NCI-H748 treated with DMSO at 0.1 percent for 48 hours (cell line): ENCODE results near the gene ASB15.

Experiments used
- DNase-seq: peaks from one replicate; lab custom pipeline; 2025; lab: John Stamatoyannopoulos, UW

Gene ASB15

DNA sequence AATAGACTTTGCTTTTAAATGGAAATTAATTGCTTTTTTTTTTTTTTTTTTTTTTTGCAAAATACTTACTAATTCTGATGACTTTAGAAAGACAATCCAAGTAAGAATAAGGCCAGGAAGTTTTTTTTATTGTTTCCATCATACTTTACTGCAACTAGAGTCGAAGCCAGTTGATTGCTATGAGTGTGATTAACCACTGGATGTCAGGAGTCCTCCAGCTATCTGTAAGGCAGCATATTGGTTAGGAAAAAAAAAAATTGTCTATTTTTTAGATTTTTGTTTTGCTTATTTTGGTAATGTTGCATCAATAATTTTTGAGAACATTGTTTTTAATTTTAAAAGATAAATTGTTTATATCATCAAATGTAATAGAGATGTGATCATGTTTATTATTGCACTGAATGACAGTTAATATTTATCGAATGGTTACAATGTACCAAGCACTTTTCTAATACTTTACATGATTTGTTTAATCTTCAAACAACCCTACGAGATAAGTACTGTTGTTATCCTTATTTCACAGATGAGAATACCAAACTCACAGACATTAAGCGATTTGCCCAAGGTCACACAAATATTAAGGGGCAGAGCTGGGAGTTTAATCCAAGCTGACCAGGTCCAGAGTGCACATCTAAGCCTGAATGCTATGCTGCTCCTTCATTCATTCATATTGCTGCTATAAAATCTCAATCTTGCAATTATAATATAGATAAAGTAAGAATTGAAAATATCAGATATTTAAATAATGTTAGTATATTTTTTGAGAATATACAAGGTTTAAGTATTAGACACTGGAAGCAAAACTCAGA lies 34.1 kb downstream of the ASB15 start:
- no peak for DNase-seq

DNA sequence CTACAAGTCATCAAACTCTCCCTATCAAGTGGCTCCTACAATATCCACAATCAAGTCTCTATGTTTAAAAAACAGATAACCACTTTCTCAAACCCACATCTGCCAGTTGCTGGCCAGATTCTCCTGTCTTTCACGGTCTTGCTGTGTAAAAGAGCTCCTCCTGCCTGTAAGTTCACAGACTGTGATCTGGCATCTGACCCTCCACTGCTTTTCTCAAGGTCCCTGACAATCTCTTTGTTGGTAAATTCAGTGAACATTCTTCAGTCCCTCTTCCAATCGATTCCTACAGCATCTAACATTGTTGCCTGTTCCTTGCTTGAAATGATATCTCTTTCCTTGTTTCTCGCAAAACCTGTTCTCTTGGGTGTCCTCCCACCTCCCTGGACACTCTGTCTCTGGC lies 35.6 kb downstream of the ASB15 start:
- DNase-seq, result no peak

DNA sequence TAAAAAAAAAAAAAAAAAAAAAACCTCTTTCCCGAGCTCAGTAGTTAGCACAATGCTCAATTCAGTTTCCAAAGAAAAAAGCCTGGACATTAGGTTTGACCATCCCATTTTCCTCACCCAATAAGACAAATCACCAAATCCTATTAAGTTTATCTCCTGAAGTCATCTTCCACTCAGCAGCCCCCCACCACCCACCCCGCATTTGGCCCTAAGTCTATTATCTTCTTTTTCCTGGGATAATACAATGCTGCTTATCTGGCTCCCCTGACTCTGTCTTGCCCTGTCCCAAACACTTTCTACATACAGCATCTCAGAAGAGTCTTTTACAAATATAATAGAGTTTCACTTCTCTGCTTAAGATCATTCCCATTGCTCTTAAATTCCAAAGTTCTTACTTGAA lies 36.3 kb downstream of the ASB15 start:
- no peak for DNase-seq

DNA sequence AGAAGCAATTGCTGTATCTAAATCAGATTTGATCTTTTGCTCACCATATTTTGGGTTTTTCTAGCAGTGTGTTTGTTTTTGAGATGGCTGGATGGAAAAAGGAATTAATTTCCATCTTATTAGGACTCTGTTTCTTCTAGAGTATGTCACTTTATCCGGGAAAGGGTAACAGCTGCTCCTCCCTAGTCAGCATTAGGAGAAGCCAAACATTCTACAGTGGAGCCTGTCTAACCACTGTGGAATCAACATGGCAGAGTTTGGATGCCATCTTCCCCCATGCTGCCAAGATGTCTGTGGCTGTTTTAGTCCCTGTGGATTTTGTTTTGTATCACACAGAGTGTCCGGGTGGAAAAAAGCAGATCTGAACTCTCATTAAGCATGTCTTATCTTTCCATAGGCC lies 38.0 kb downstream of the ASB15 start:
- DNase-seq, result no peak

DNA sequence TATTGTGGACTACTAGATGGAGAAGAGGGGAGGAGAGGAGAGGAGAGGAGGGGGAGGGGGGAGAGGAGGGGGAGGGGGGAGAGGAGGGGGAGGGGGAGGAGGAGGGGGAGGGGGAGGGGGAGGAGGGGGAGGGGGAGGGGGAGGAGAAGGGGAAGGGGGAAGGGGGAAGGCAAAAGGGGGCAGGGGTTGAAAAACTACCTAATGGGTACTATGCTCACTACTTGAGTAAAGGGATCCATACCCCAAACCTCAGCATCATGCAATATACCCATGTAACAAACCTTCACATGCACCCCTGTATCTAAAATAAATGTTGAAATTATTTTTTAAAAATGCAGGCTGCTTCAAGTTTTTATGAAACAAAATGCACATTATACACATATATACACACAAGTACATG lies 39.0 kb downstream of the ASB15 start:
- DNase-seq, result no peak

DNA sequence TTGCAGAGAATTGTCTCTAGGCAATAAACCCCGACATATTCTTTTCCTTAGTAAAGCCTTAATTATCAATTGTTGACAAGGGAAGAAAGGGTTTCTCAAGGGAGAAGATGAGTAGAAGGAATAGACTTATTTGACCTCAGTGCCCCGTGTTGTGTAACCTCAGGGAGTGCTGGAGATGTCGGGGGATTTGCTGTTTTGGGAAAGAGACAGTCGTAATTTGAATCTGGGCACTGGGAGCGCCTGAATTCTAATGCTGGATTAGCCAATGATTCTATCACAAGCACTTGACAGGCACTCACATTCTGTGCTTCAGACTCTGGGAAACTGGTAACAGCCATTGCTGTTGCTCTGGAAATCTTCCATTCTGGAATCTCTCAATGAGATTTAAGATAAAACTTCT lies 40.3 kb downstream of the ASB15 start:
- DNase-seq, result no peak

DNA sequence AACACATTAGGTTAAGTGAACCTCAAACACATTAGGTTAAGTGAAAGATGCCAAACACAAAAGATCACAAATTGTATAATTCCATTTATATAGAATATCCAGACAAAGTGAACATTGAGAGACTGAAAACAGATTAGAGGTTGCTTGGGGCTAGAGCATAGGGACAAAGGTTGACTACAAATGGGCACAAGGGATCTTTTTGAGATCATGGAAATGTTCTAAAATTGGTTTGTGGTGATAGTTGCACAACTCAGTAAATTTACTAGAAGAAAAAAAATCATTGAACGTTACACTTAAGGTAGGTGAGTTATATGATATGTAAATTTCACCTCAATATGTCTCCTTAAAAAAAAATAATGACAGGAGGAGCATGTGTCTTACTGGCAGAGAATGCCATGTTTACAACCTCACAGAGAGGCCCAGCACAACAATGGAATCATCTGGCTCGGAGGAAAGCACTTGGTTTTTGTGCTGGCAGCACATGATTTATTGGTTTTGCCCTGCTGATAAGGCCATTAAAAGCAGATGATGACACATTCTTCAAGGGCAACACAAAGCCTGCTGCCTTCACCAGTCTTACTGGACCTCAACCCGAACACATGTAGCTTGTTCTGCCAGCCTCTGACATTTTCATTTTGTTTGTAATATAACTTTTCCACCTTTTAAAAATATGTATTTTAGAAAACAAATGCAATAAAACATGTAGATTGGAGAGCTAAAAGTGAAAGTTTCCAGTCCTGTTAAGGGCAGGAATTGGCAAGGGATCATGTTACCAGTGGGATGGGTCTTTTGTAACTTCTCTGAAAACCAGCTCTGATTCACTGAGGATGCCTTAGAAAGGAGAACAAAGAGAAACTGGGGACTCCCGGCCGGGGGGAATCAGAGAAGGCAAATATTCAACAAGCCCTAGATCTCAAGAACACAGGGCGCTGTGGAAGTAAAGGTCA lies 42.1 kb downstream of the ASB15 start:
- DNase-seq, result peak; percentile 85

DNA sequence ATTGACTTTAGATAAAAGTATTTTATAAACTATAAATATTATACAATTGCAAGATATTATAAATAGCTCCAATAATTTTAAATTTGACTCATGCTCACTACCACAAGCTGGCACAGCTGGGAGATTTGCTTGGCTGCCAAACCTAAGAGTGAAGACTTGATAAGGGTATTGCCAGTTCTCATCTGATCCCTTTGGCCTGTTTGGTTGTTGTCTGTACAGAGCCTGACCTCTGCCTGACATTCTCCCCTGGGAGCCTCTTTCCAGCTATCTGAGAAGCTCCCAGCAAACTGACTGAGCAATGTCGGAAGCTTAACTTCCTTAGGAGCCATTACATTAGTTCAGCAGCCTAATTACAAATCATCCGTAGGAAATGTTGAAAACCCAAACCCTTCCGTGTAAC lies 43.9 kb downstream of the ASB15 start:
- DNase-seq, result no peak

DNA sequence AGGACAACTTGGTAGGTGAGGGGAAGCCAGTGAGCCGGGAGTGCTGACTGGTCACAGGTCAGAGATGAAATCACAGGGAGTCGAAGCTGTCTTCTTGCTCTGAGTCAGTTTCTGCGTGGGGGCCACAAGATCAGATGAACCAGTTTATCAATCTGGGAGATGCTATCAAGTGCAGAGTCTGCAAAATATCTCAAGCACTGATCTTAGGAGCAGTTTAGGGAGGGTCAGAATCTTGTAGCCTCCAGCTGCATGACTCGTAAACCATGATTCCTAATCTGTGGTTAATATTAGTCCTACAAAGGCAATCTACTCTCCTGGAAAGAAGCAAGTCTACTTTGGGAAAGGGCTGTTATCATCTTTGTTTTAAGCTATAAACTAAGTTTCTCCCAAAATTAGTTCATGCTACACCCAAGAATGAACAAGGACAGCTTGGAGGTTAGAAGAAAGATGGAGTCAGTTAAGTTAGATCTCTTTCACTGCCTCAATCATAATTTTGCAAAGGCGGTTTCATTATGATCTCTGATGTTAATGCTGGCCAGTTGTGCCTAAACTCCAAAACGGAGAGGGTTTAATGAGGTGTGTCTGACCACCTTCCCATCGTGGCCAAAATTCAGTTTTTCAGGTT lies 45.6 kb downstream of the ASB15 start:
- no peak for DNase-seq

DNA sequence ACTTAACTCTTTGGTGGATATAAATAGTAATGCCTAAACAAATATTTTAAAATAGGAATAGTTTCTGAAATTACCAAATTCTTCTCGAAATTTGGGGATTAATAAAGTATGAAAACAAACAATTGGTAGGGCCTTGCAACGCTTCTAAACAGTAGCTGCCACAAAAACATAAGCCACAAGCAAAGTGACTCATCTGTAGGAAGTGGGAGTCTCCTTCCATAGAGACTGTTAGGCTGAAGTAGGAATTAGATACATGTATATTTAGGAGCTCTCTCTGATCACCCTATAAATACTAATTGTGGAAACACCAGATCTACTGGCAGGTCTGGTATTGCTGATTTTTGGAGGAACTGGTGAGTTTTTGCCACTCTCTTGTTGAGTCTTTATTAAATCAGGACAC lies 48.3 kb downstream of the ASB15 start:
- no peak for DNase-seq

DNA sequence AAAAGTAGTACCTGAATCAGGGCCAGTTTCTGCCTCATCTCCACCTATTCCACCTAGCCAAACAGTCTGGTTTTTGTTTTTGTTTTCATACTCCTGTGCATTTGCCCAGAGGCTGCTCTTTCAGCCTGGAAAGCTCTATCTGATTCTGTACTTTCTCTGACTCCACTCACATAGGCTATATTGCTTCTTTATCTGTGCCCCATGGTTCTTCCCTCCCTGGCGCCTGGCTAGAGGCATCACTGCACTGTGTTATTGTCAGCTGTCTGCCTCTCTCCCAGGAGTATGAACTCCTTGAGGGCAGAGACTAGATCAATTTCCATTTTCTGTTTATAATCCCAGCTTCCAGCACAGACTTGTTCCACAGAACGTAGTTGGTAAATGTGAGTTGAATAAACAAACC lies 49.0 kb downstream of the ASB15 start:
- DNase-seq, result no peak

DNA sequence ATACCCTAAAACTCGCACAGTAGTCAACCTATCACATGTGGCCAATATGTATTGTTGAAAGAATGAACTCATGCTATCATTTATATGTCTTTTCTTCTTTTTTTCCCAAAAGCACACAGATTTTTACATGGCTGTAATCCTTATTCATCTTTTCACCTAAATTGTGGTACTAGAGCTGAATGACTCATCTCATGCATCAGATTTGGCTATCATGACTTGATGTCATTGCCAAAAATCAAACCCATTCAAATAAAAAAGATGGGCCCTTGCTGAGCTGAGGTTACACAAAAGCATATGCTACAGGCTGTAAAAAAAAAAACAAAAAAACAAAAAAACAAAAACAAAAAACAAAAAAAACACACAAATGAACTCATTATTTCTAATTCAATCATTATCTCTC lies 50.8 kb downstream of the ASB15 start:
- DNase-seq, result no peak

DNA sequence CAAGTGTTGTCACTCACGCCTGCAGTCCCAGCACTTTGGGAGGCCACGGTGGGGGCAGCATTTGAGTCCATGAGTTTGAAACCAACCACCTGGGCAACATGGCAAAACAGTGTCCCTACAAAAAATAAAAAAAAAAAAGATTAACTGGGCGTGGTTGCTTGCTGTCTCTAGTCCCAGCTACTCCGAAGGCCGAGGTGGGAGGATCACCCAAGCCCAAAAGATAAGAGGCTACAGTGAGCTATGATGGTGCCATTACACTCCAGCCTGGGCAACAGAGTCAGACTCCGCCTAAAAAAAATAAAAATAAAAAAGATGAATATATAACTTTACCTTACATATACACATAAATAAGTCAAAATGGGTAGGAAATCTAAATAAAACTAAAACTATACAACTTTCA lies 51.5 kb downstream of the ASB15 start:
- no peak for DNase-seq

DNA sequence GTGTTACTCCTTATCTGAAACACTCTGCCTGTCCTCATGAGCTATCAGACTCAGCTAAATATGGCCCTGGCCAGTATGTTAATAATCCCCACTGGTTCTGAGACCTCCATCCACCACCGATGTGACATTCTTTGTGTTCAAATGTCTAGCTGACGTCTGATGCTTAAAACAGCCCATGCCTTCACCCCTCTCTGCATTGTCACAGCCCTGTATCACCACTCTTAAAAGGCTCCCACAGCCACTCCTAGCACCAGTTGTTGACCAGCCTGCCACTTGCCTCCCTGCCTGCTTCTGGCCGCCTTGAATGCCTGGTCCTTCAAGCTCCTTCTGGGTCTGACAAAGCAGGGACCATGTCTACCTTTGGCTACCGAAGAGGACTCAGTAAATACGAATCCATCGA lies 54.0 kb downstream of the ASB15 start, which contains the start of gene LMOD2:
LMOD2 (plus strand) TSS at position 253 of the 400 bp plus-strand sequence; CDS start at position 351, 98 bp downstream.
- DNase-seq, result no peak

DNA sequence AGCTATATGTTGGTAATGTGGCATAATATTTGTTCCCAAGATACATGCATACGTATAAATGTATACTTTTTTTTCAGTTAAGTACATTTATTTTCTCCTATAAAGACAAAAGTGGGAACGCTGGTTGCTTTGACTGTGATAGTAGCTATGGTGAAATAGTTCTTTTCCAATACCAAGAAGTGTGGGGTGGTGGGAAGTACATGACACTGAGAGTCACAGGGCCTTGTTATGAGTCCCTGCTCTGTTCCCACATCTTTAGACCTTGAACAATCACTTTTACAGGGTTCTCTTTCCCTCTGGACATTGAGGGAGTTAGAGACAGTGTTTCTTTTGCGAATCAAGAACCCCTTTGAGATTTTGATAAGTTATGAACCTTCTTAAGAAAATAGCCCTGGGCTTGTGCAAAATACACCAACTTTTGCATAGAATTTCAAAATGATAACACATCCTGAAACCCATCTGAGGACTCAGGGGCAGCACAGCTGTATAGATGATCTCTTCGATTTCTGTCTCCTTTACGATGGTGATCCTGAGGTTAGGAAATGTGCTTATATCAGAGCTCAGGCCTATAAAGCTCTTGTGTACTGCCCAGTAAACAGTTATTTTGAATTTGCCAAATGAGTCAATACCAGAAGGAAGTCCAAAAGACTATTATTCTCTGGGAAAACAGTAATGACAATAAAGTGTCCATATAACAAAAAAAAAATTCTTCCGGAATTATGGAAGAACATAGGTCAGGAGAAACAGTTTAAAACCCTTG lies 55.1 kb downstream of the ASB15 start:
- DNase-seq, result no peak

DNA sequence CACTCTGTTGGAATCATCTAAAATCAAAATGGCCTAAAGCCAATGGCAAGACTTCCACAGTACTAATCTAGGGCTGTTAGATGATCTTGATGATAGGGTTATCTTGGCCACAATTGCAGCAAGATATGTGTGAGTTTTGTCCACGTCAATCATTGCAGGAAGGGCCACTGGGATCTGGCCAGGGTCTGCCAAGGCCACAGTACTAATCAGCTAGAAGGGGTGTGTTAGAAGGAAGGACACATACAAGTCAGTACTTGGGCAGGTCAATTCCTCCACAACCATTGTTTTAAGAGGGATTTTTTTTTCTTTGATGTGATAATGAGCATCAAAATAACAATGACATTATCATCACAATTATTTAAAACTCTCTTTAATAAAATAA lies 55.7 kb downstream of the ASB15 start:
- no peak for DNase-seq

DNA sequence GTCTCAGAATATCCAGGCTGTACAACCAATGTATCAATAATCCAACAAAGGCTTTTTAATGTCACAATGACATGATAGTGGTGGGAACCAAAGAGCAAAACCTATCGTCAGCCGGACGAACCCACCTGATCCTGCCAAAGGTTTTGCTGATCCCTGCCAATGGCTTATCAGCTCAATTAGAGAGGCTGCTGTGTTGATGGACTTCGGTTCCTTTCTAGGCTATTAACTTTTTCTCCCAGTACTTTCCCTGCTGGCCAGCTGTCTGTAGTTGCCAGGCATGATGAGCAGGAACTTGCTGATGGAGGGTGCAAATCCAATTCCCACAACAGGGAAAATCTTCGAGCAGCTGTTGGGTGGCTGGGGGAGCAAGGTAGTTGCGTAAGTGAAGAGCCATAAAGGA lies 56.4 kb downstream of the ASB15 start:
- no peak for DNase-seq

DNA sequence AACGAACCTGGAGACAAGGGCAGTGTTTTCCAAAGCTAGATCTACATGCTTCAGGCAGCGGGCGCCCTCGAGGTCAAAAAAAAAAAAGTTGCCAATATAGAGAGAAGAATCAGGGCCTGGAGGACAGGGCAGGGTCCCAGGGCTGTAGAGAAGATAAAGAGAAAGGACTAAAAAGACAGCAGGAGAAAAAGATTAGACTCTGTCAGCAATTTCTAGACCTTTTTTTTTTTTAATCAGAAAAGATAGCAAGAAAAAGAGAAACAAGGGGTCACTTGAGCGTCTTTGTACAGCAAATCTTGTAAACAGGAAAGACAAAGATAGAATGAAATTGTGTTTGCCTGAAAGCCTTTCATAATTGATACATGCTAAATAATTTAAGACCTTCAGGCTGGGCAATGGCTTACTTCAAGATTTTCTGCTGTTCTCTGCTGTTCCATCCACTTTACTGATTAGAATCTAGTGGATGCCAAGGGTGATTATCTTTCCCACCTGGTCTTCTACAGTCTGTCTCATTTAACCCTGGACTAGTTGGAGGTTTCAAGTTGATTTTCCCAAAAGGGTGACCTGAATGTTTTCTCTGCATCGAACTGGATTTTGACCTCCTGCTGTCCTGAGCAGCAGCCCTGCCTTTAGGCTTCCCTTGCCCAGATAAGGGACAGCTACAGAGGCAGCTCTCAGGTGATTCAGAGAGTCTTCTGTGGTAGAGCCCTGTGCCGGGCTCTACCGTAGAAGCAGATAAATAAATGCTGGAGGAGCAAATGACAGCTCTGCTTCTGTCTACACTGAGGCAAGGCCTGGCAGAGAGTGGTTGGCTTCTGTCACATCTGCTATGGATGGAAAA lies 59.1 kb downstream of the ASB15 start:
- DNase-seq, result no peak

DNA sequence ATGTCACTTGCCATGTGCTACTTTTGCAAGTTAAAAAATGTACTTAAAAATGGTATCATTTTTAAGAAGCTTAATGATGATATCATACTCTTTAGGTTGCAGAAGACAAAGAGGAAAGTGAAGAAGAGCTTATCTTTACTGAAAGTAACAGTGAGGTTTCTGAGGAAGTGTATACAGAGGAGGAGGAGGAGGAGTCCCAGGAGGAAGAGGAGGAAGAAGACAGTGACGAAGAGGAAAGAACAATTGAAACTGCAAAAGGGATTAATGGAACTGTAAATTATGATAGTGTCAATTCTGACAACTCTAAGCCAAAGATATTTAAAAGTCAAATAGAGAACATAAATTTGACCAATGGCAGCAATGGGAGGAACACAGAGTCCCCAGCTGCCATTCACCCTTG lies 60.1 kb downstream of the ASB15 start:
- DNase-seq, result no peak

DNA sequence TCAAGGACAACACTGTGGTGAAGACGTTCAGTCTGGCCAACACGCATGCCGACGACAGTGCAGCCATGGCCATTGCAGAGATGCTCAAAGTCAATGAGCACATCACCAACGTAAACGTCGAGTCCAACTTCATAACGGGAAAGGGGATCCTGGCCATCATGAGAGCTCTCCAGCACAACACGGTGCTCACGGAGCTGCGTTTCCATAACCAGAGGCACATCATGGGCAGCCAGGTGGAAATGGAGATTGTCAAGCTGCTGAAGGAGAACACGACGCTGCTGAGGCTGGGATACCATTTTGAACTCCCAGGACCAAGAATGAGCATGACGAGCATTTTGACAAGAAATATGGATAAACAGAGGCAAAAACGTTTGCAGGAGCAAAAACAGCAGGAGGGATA lies 60.7 kb downstream of the ASB15 start:
- no peak for DNase-seq

DNA sequence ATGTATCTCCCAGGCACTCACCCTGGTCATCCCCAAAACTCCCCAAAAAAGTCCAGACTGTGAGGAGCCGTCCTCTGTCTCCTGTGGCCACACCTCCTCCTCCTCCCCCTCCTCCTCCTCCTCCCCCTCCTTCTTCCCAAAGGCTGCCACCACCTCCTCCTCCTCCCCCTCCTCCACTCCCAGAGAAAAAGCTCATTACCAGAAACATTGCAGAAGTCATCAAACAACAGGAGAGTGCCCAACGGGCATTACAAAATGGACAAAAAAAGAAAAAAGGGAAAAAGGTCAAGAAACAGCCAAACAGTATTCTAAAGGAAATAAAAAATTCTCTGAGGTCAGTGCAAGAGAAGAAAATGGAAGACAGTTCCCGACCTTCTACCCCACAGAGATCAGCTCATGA lies 61.1 kb downstream of the ASB15 start:
- DNase-seq, result no peak
